PC-3 (cell line): ENCODE results near the gene UNC5B. TPM values are rescaled to one million over a fixed set of nuclear protein-coding genes. Genes with fewer than 3 reads are reported as not detected.

ENCODE experiments used
- ATAC-seq: fragments of 200-7000 bp; cut with Tn5 transposase; 2 replicates; pipeline ENCODE4 v1.9.1; 2020; ENCODE audit warnings: mild to moderate bottlenecking, moderate library complexity
- BruUV-seq: library from RNA; stranded (reverse); fragments of 400-500 nt; replicated peaks from 2 replicates; lab custom pipeline; 2021; lab: Mats Ljungman, UMichigan
- CTCF ChIA-PET: fragments of 300-600 bp; sonication (Branson Sonifier 250); formaldehyde crosslinking; loops from one replicate; lab custom pipeline; 2022; ENCODE audit warnings: antibody characterized with exemption; lab: Charles Lee
- POLR2A ChIA-PET: fragments of 300-600 bp; sonication (Branson Sonifier 250); formaldehyde crosslinking; loops from one replicate; lab custom pipeline; 2022; ENCODE audit warnings: antibody characterized with exemption; ENCODE audit not compliant: unreplicated experiment; lab: Charles Lee
- DNase-seq: peaks from one replicate; pipeline ENCODE4 v3.0.0-alpha.2; 2015
- H2AFZ ChIP-seq: fragments of 300-600 bp; sonication (generic); 2 replicates; pipeline ENCODE4 v1.6.0; 2016; ENCODE audit warnings: antibody characterized with exemption, low read length
- H3F3A ChIP-seq: fragments of 300-600 bp; sonication (generic); one replicate; pipeline ENCODE4 v1.6.0; 2017; ENCODE audit warnings: antibody characterized with exemption, low read length, control low read depth, mild to moderate bottlenecking; ENCODE audit not compliant: unreplicated experiment
- H3K27ac ChIP-seq: fragments of 300-600 bp; sonication (generic); 2 replicates; pipeline ENCODE4 v1.5.1; 2016; ENCODE audit warnings: mild to moderate bottlenecking, low read length
- H3K27me3 ChIP-seq: fragments of 300-600 bp; sonication (generic); 2 replicates; pipeline ENCODE4 v1.6.1; 2016; ENCODE audit warnings: low read length, mixed read lengths
- H3K36me3 ChIP-seq: fragments of 300-600 bp; sonication (generic); 2 replicates; pipeline ENCODE4 v1.6.1; 2016; ENCODE audit warnings: low read depth, mixed run types, low read length, mixed read lengths
- H3K4me1 ChIP-seq: fragments of 300-600 bp; sonication (generic); 2 replicates; pipeline ENCODE4 v1.5.1; 2016; ENCODE audit warnings: low read length; ENCODE audit not compliant: insufficient read depth
- H3K4me2 ChIP-seq: fragments of 300-600 bp; sonication (generic); 2 replicates; pipeline ENCODE4 v1.6.0; 2016; ENCODE audit warnings: low read length
- H3K4me3 ChIP-seq: fragments of 300-600 bp; sonication (generic); 2 replicates; pipeline ENCODE4 v1.5.1; 2016; ENCODE audit warnings: mild to moderate bottlenecking, low read length, mixed read lengths
- H3K79me2 ChIP-seq: fragments of 300-600 bp; sonication (generic); 2 replicates; pipeline ENCODE4 v1.6.1; 2017; ENCODE audit warnings: low read length, mixed read lengths
- H3K9ac ChIP-seq: fragments of 300-600 bp; sonication (generic); 2 replicates; pipeline ENCODE4 v1.6.0; 2016; ENCODE audit warnings: mild to moderate bottlenecking, low read length
- H3K9me2 ChIP-seq: fragments of 300-600 bp; sonication (generic); replicated peaks from 2 replicates; pipeline ENCODE4 v1.6.1; 2016; ENCODE audit warnings: mixed run types, low read length, mixed read lengths
- H3K9me3 ChIP-seq: fragments of 300-600 bp; sonication (generic); 2 replicates; pipeline ENCODE4 v1.6.1; 2016; ENCODE audit warnings: low read length, mixed read lengths
- H4K20me1 ChIP-seq: fragments of 300-600 bp; sonication (generic); 2 replicates; pipeline ENCODE4 v1.6.1; 2016; ENCODE audit warnings: low read length, mixed read lengths
- CTCF ChIP-seq: fragments of 300-600 bp; sonication (generic); conservative IDR thresholded peaks from 2 replicates; pipeline ENCODE4 v1.5.1; 2017; ENCODE audit warnings: antibody characterized with exemption, low read depth, mild to moderate bottlenecking, low read length
- EZH2 ChIP-seq: fragments of 300-600 bp; sonication (generic); IDR thresholded peaks from one replicate; pipeline ENCODE4 v1.6.1; 2017; ENCODE audit warnings: antibody characterized with exemption, mild to moderate bottlenecking, low read length; ENCODE audit not compliant: unreplicated experiment
- EZH2phosphoT487 ChIP-seq: fragments of 300-600 bp; sonication (generic); IDR thresholded peaks from 2 replicates; pipeline ENCODE4 v1.6.1; 2018; ENCODE audit warnings: mild to moderate bottlenecking, antibody characterized with exemption, low read length, borderline replicate concordance
- intact Hi-C: fragments of 100-400 bp; cut with micrococcal nuclease; formaldehyde crosslinking; loops from 2 replicates; pipeline ENCODE4 v1.9.0; 2023
- total RNA-seq: library from RNA; depleted of rRNA; stranded (reverse); fragments of >200 nt; gene quantifications from 2 replicates; pipeline ENCODE4 v1.2.3, GENCODE V29; 2014

UNC5B gene
- total RNA-seq, 1 experiment from 2014 or later = 0.26 TPM

- ATAC-seq (no peak), DNase-seq (no peak)
- no TSS peak for BruUV-seq
- H3K27ac ChIP-seq = no peak overlapping the region
- CTCF ChIA-PET = no interaction called here
- H2AFZ ChIP-seq = no peak overlapping the region
- no peaks in the 10 kb centered on the region for H3K9me2 ChIP-seq
- H3K9me3 ChIP-seq = no peaks in the 10 kb centered on the region
- TF ChIP-seq EZH2phosphoT487 (no peak), EZH2 (no peak), CTCF (no peak)
- no peak overlapping the region for H3K9ac ChIP-seq
- H3K36me3 ChIP-seq = no peaks in the 10 kb centered on the region
- H3K4me2 ChIP-seq = no peak overlapping the region
- POLR2A ChIA-PET = interaction anchor here (0.7 kb wide), 1 partner anchor 843 kb away, joined by 4 read pairs; no protein-coding TSS in a partner anchor
- H3K4me3 ChIP-seq = no peak overlapping the region
- H3K27me3 ChIP-seq = peaks cover 20% of the 10 kb centered on the region
- no peaks in the 10 kb centered on the region for H3K79me2 ChIP-seq
- no peaks in the 10 kb centered on the region for H3F3A ChIP-seq
- H4K20me1 ChIP-seq = no peaks in the 10 kb centered on the region
- intact Hi-C loops = no loop called here
- H3K4me1 ChIP-seq = no peaks in the 10 kb centered on the region
Measured at GRCh38 chr10:71205468-71205867, 6.9 kb upstream of the UNC5B start.

- intact Hi-C loops = no loop called here
- H3K79me2 ChIP-seq = no peaks in the 10 kb centered on the region
- no peak for ATAC-seq
- H2AFZ ChIP-seq = no peak overlapping the region
- H3F3A ChIP-seq = no peaks in the 10 kb centered on the region
- no TSS peak for BruUV-seq
- no peak for TF ChIP-seq CTCF
- TF ChIP-seq EZH2phosphoT487 = no peak
- no peak for TF ChIP-seq EZH2
- no peaks in the 10 kb centered on the region for H3K4me1 ChIP-seq
- POLR2A ChIA-PET = no interaction called here
- no peak for DNase-seq
- H3K36me3 ChIP-seq = no peaks in the 10 kb centered on the region
- H3K4me3 ChIP-seq = no peak overlapping the region
- H3K27me3 ChIP-seq = peaks cover 34% of the 10 kb centered on the region
- H3K9me3 ChIP-seq = no peaks in the 10 kb centered on the region
- no peak overlapping the region for H3K9ac ChIP-seq
- H3K4me2 ChIP-seq = no peak overlapping the region
- no peaks in the 10 kb centered on the region for H3K9me2 ChIP-seq
- no peaks in the 10 kb centered on the region for H4K20me1 ChIP-seq
- CTCF ChIA-PET = no interaction called here
- H3K27ac ChIP-seq = no peak overlapping the region
Measured at GRCh38 chr10:71206911-71207310, 5.5 kb upstream of the UNC5B start.

GRCh38 chr10:71207578-71207977 lies 4.8 kb upstream of the UNC5B start:
- Histone ChIP-seq H3K9me3 (no peaks in the 10 kb centered on the region), H2AFZ (no peak overlapping the region), H3K4me3 (no peak overlapping the region), H3K36me3 (no peaks in the 10 kb centered on the region), H3K4me2 (no peak overlapping the region), H3K27ac (no peak overlapping the region), H3K9ac (no peak overlapping the region), H3K27me3 (peaks cover 38% of the 10 kb centered on the region), H3F3A (no peaks in the 10 kb centered on the region), H3K4me1 (no peaks in the 10 kb centered on the region), H3K79me2 (no peaks in the 10 kb centered on the region), H3K9me2 (no peaks in the 10 kb centered on the region), H4K20me1 (no peaks in the 10 kb centered on the region)
- no peak for DNase-seq
- BruUV-seq = no TSS peak
- no peak for TF ChIP-seq EZH2phosphoT487
- no peak for TF ChIP-seq EZH2
- no peak for TF ChIP-seq CTCF
- ChIA-PET CTCF (no interaction called here), POLR2A (no interaction called here)
- intact Hi-C loops = no loop called here
- ATAC-seq = no peak
